HepG2 (cell line): ENCODE measurements around the gene GGA3. TPM values are rescaled to one million over a fixed set of nuclear protein-coding genes. Genes with fewer than 3 reads are reported as not detected.
A peak's percentile ranks its signal among the peaks of the same experiment; 100 is the strongest.

ENCODE experiments used
- ATAC-seq: fragments of 200-7000 bp; cut with Tn5 transposase; 3 replicates; pipeline ENCODE4 v1.9.1; 2020; ENCODE audit warnings: mild to moderate bottlenecking, moderate library complexity
- BruUV-seq: library from RNA; stranded (reverse); fragments of 400-500 nt; replicated peaks from 2 replicates; lab custom pipeline; 2021; lab: Mats Ljungman, UMichigan
- CTCF ChIA-PET: fragments of 300-600 bp; formaldehyde crosslinking; extraction: SDS; loops from one replicate; lab custom pipeline; 2021; ENCODE audit warnings: low total read pairs, inconsistent platforms, low intra/inter-chr PET ratio; lab: Yijun Ruan, JAX
- POLR2A ChIA-PET: fragments of 350-600 bp; sonication (Branson Sonifier 250); formaldehyde crosslinking; loops from one replicate; lab custom pipeline; 2020; ENCODE audit warnings: antibody characterized with exemption, inconsistent platforms; lab: Yijun Ruan, JAX
- DNase-seq: peaks from one replicate; pipeline ENCODE4 v3.0.0-alpha.2; 2015; ENCODE audit warnings: low spot score
- FAIRE-seq: peaks from 3 replicates; lab custom pipeline; 2011; peaks lifted over from hg19 to GRCh38; lab: Jason Lieb, UNC
- H2AFZ ChIP-seq: one replicate; pipeline ENCODE4 v1.6.1; 2011; ENCODE audit warnings: low read length, inconsistent platforms
- H3K27ac ChIP-seq: fragments of 300-600 bp; 3 replicates; pipeline ENCODE4 v1.8.0; 2011; ENCODE audit warnings: mixed run types, mild to moderate bottlenecking, mixed read lengths, low read length, inconsistent platforms; ENCODE audit not compliant: insufficient read depth; ENCODE audit errors: extremely low read length
- H3K27me3 ChIP-seq, 2 experiments: fragments of 200-600 bp in 1 of 2; 2 replicates in 1 of 2; 3 replicates in 1 of 2; pipeline versions ENCODE4 v1.6.0 to v1.8.0; 2011; ENCODE audit warnings: low read length in 2 of 2, mild to moderate bottlenecking in 2 of 2, moderate library complexity in 2 of 2, inconsistent platforms in 1 of 2; ENCODE audit not compliant: insufficient read depth in 2 of 2, control insufficient read depth in 1 of 2
- H3K36me3 ChIP-seq, 2 experiments: fragments of 200-600 bp in 1 of 2; replicated peaks in 1 of 2; 2 replicates in 1 of 2; 3 replicates in 1 of 2; pipeline versions ENCODE4 v1.5.1 to v1.8.0; 2011; ENCODE audit warnings: low read length in 2 of 2, inconsistent platforms in 1 of 2; ENCODE audit not compliant: insufficient read depth in 2 of 2, control insufficient read depth in 1 of 2
- H3K4me1 ChIP-seq: 2 replicates; pipeline ENCODE4 v1.5.1; 2012; ENCODE audit warnings: low read length, inconsistent platforms; ENCODE audit not compliant: insufficient read depth
- H3K4me2 ChIP-seq: 2 replicates; pipeline ENCODE4 v1.6.0; 2011; ENCODE audit warnings: low read depth, low read length, inconsistent platforms
- H3K4me3 ChIP-seq, 3 experiments: fragments of 200-600 bp in 1 of 3; sonication (generic), shearing (Covaris generic) in 1 of 3; replicated peaks in 1 of 3; 2 replicates each; pipeline ENCODE4 v1.5.1; 2011 to 2016; ENCODE audit warnings: low read length in 3 of 3, inconsistent platforms in 2 of 3, low read depth in 2 of 3, mild to moderate bottlenecking in 2 of 3, control low read depth in 1 of 3, mixed read lengths in 1 of 3; ENCODE audit not compliant: insufficient read depth in 1 of 3
- H3K79me2 ChIP-seq: one replicate; pipeline ENCODE4 v1.6.1; 2011; ENCODE audit warnings: low read length, inconsistent platforms; ENCODE audit not compliant: insufficient read depth
- H3K9ac ChIP-seq: 2 replicates; pipeline ENCODE4 v1.6.0; 2011; ENCODE audit warnings: mild to moderate bottlenecking, low read depth, low read length, inconsistent platforms; ENCODE audit not compliant: insufficient read depth
- H3K9me3 ChIP-seq: 2 replicates; pipeline ENCODE4 v1.5.1; 2012; ENCODE audit warnings: mild to moderate bottlenecking, low read length
- H4K20me1 ChIP-seq: 2 replicates; pipeline ENCODE4 v1.6.0; 2011; ENCODE audit warnings: inconsistent platforms, mild to moderate bottlenecking, low read length, moderate library complexity; ENCODE audit not compliant: insufficient read depth
- ATF3 ChIP-seq: sonication (generic); formaldehyde crosslinking; IDR thresholded peaks from 2 replicates; pipeline ENCODE4 v1.4.0; 2020; ENCODE audit warnings: missing genetic modification reagents
- ATF6 ChIP-seq: sonication (generic); formaldehyde crosslinking; conservative IDR thresholded peaks from 2 replicates; pipeline ENCODE4 v1.4.0; 2020; ENCODE audit warnings: missing genetic modification reagents
- HDAC2 ChIP-seq: sonication (generic); formaldehyde crosslinking; IDR thresholded peaks from 2 replicates; pipeline ENCODE4 v1.4.0; 2020; ENCODE audit warnings: missing genetic modification reagents
- HMGXB4 ChIP-seq, 2 experiments: sonication (generic) in 1 of 2; formaldehyde crosslinking in 1 of 2; IDR thresholded peaks; 2 replicates each; pipeline versions ENCODE4 v1.4.0 to v1.6.1; 2018 to 2020; ENCODE audit warnings: missing genetic modification reagents in 2 of 2, borderline replicate concordance in 1 of 2, low read depth in 1 of 2, mild to moderate bottlenecking in 1 of 2, missing biosample characterization in 1 of 2
- KDM3A ChIP-seq: IDR thresholded peaks from 2 replicates; pipeline ENCODE4 v1.6.1; 2018; ENCODE audit warnings: low read depth, missing compliant biosample characterization
- RXRA ChIP-seq: sonication (generic); formaldehyde crosslinking; IDR thresholded peaks from 2 replicates; pipeline ENCODE4 v1.5.1; 2020; ENCODE audit warnings: missing genetic modification reagents
- U2AF2 ChIP-seq: fragments of 200-400 bp; formaldehyde crosslinking; IDR thresholded peaks from 2 replicates; pipeline ENCODE4 v1.6.1; 2017; ENCODE audit warnings: low read depth, mild to moderate bottlenecking, low read length
- ZBTB39 ChIP-seq: sonication (generic); formaldehyde crosslinking; IDR thresholded peaks from 2 replicates; pipeline ENCODE4 v1.5.0; 2020; ENCODE audit warnings: missing genetic modification reagents
- ZMYM4 ChIP-seq: sonication (generic); formaldehyde crosslinking; IDR thresholded peaks from 2 replicates; pipeline ENCODE4 v1.8.1; 2023; ENCODE audit warnings: mild to moderate bottlenecking, missing genetic modification reagents
- ZNF354B ChIP-seq: sonication (generic); formaldehyde crosslinking; IDR thresholded peaks from 2 replicates; pipeline ENCODE4 v1.8.0; 2022; ENCODE audit warnings: mild to moderate bottlenecking, missing genetic modification reagents
- ZNF431 ChIP-seq: sonication (generic); formaldehyde crosslinking; IDR thresholded peaks from 2 replicates; pipeline ENCODE4 v1.9.0; 2022; ENCODE audit warnings: missing genetic modification reagents, low read depth, mild to moderate bottlenecking, borderline replicate concordance
- ZNF549 ChIP-seq: sonication (generic); formaldehyde crosslinking; IDR thresholded peaks from 2 replicates; pipeline ENCODE4 v1.5.0; 2020; ENCODE audit warnings: missing genetic modification reagents
- ZNF605 ChIP-seq: sonication (generic); formaldehyde crosslinking; IDR thresholded peaks from 2 replicates; pipeline ENCODE4 v1.8.0; 2022; ENCODE audit warnings: mild to moderate bottlenecking, missing genetic modification reagents
- ZNF691 ChIP-seq: sonication (generic); formaldehyde crosslinking; IDR thresholded peaks from 2 replicates; pipeline ENCODE4 v1.4.0; 2020; ENCODE audit warnings: missing genetic modification reagents, low read depth, mild to moderate bottlenecking, borderline replicate concordance
- ZNF891 ChIP-seq: sonication (generic); formaldehyde crosslinking; IDR thresholded peaks from 2 replicates; pipeline ENCODE4 v1.5.0; 2020; ENCODE audit warnings: mild to moderate bottlenecking, missing genetic modification reagents
- WGBS: methylation state at CpG from one replicate; pipeline ENCODE4 v1.1.6; 2017; ENCODE audit warnings: low lambda C conversion rate; 5-methylcytosine and 5-hydroxymethylcytosine counted together
- in situ Hi-C: cut with HindIII; loops from 2 replicates; pipeline ENCODE4 v1.10.0; 2017; ENCODE audit warnings: low pct_unique_long_range_greater_than_20kb; ENCODE audit not compliant: extremely low pct_ligation_motif_present
- intact Hi-C: fragments of 100-400 bp; cut with micrococcal nuclease; formaldehyde crosslinking; loops from one replicate; pipeline ENCODE4 v1.10.0; 2022; ENCODE audit not compliant: unreplicated experiment
- polyA plus RNA-seq, 8 experiments: library from polyadenylated mRNA; depleted of rRNA in 3 of 8; stranded (reverse) in 7 of 8; unstranded in 1 of 8; fragments of >200 nt; fragmentation: Illumina TruSeq in 4 of 8; extraction: Trizol in 4 of 8; gene quantifications; 2 replicates each; pipeline versions ENCODE4 v1.2.1 to v1.2.3, GENCODE V29; 2011 to 2016; ENCODE audit warnings: low read depth in 4 of 8, missing spikeins in 1 of 8, mixed read lengths in 1 of 8; ENCODE audit not compliant: insufficient read depth in 1 of 8
- total RNA-seq, 5 experiments: library from RNA; depleted of rRNA; stranded (reverse); fragments of >200 nt; fragmentation: Illumina TruSeq; extraction: Trizol; gene quantifications; 2 replicates each; pipeline ENCODE4 v1.2.3, GENCODE V29; 2016; ENCODE audit warnings: low read depth in 1 of 5

GGA3 gene
- total and polyA plus RNA-seq, 2 of the 13 experiments (the other 11 are each of a cell fraction or from before 2014, with no cell fraction given) = 28.4 to 43.7 TPM

- peaks cover 73 to 93% of the 10 kb centered on the region in 2 experiments for H3K36me3 ChIP-seq
- TF ChIP-seq ATF6 (CRISPR knock-in tag) (no peak), U2AF2 (no peak), ZNF605 (CRISPR knock-in tag) (no peak), ZBTB39 (CRISPR knock-in tag) (0 out of 2 replicates have a peak, but pooled peaks have one; percentile 29), ZNF891 (CRISPR knock-in tag) (peak; percentile 51; the same call in 1 of the 2 replicates), ATF3 (0 out of 2 replicates have a peak, but pooled peaks have one; percentile 25), HMGXB4 (CRISPR knock-in tag; IDR thresholded peaks at IDR 0.05; ENCODE audit: borderline replicate concordance in 1 of 2, low read depth in 1 of 2) (peak; percentile 42 to 73; a peak in 2 of 4 replicates), ZNF431 (no peak), ZNF549 (CRISPR knock-in tag) (no peak), ZNF691 (CRISPR knock-in tag) (0 out of 2 replicates have a peak, but pooled peaks have one; percentile 61), RXRA (CRISPR knock-in tag) (peak; percentile 42; the same call in 1 of the 2 replicates), ZMYM4 (CRISPR knock-in tag) (0 out of 2 replicates have a peak, but pooled peaks have one; percentile 33), ZNF354B (CRISPR knock-in tag) (no peak), HDAC2 (CRISPR knock-in tag) (peak; percentile 18; the same call in 1 of the 2 replicates), KDM3A (CRISPR knock-in tag) (peak; percentile 43; the same call in 1 of the 2 replicates)
Measured at GRCh38 chr17:75240394-75241142, 20.8 kb downstream of the GGA3 start.

More at GRCh38 chr17:75240394-75241142, 20.8 kb downstream of the GGA3 start:
- H3K79me2 ChIP-seq = no peaks in the 10 kb centered on the region
- intact Hi-C loops (loop anchor here (1.0 kb wide), 1 partner anchor 172 kb away; no protein-coding TSS in a partner anchor), in situ Hi-C loops (no loop called here)
- H3K27ac ChIP-seq = no peak overlapping the region
- H3K4me2 ChIP-seq = no peak overlapping the region
- H3K9ac ChIP-seq = no peak overlapping the region
- TSS peak; percentile 20 for BruUV-seq
- DNase-seq (peak; percentile 58), FAIRE-seq (no peak), ATAC-seq (peak; percentile 75)
- H3K9me3 ChIP-seq = no peaks in the 10 kb centered on the region
- ChIA-PET POLR2A (interaction anchor here (0.8 to 1.1 kb wide), 2 partner anchors 21 to 165 kb away, joined by 3 to 10 read pairs; partner anchors contain the start of genes GGA3, GRB2 and MRPS7), CTCF (interaction anchor here (1.9 kb wide), 1 partner anchor 172 kb away, joined by 13 read pairs; no protein-coding TSS in a partner anchor)
- no peaks in the 10 kb centered on the region for H3K27me3 ChIP-seq
- WGBS = 91% methylated on average over 18 of the region's 23 CpGs
- no peaks in the 10 kb centered on the region for H3K4me1 ChIP-seq
- H3K4me3 ChIP-seq = no peak overlapping the region
- H4K20me1 ChIP-seq = no peaks in the 10 kb centered on the region
- H2AFZ ChIP-seq = no peak overlapping the region
